ENCODE data around the gene PON2. TPM values are rescaled to one million over a fixed set of nuclear protein-coding genes. Genes with fewer than 3 reads are reported as not detected.
"Not testable (repeated sequence)": the region's sequence is repeated elsewhere in the genome, so short reads cannot be mapped to it uniquely, and the experiment has no call there.

Gene PON2
- polyA plus RNA-seq, 2 donors = 19.8 to 26.2 TPM

DNA sequence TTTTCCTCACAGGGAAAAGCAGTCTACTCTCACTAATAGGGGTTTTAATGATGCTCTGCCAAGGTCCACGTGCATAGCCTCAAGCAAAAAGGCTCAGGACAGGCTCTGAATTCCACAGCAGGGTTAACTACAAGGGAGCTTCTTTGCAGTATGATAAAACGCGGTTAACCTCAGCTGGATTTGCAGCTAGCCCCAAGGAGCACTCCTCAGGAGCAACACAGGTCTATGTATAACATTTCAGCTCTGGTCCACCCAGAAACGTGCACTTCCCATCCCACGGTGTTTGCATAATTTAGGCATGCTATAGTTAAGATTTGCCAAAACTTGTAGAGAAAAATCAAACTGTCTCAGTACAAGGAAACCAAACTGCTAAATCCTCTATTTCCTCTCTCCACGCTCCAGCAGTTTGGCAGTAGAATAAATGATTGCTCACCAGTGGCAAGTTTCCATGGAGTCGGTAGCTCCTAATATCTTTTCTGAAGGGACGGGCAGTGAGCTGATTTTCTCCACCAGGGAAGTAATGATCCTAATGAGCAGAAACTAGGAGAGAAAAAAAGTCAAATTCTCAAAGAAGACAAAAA lies 37.8 kb upstream of the PON2 start:
- H3K36me3 ChIP-seq (ENCODE audit: control insufficient read depth in 2 of 2, insufficient read depth in 2 of 2, low read length in 1 of 2) = no peaks in the 10 kb centered on the region
- H3K27me3 ChIP-seq (ENCODE audit: control insufficient read depth in 1 of 2, insufficient read depth in 2 of 2, low read length in 2 of 2) = peaks cover 0 to 3% of the 10 kb centered on the region in 2 donors
- no peak overlapping the region for H3K27ac ChIP-seq (ENCODE audit: low read depth in 2 of 2, low read length in 1 of 2)
- no peak overlapping the region for H3K4me3 ChIP-seq (ENCODE audit: low read depth in 1 of 2, low read length in 2 of 2)
- H3K9me3 ChIP-seq (ENCODE audit: control insufficient read depth in 2 of 2, insufficient read depth in 1 of 2, low read depth in 1 of 2, low read length in 1 of 2) = no peaks in the 10 kb centered on the region
- WGBS, 2 donors = 23 to 45% methylated on average over 8 of the region's 8 CpGs
- H3K4me1 ChIP-seq (ENCODE audit: control insufficient read depth in 2 of 2, insufficient read depth in 2 of 2, low read length in 1 of 2) = no peaks in the 10 kb centered on the region

DNA sequence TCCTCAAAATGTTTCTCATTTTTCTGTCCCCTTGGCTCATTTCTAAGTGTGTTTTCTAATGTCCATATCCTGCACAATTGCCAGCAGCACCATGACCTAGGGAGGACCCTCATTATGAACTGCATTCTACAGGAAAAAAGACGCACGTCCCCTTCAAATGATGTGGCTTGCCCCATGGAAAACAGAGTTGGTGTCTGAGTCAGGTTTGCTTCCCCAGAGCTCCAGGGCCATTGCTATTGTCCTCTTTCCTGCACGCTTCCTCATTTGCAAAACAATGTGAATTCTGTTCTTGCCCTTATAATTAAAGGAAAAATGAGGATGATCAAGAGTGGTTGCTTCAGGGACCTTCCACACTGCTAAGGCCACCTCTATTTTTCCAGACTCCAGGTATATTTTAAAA lies 36.2 kb upstream of the PON2 start:
- Histone ChIP-seq H3K4me1 (ENCODE audit: control insufficient read depth in 2 of 2, insufficient read depth in 2 of 2, low read length in 1 of 2) (no peaks in the 10 kb centered on the region), H3K9me3 (ENCODE audit: control insufficient read depth in 2 of 2, insufficient read depth in 1 of 2, low read depth in 1 of 2, low read length in 1 of 2) (no peaks in the 10 kb centered on the region), H3K27me3 (ENCODE audit: control insufficient read depth in 1 of 2, insufficient read depth in 2 of 2, low read length in 2 of 2) (peaks cover 0 to 3% of the 10 kb centered on the region in 2 donors), H3K4me3 (ENCODE audit: low read depth in 1 of 2, low read length in 2 of 2) (no peak overlapping the region), H3K27ac (ENCODE audit: low read depth in 2 of 2, low read length in 1 of 2) (no peak overlapping the region), H3K36me3 (ENCODE audit: control insufficient read depth in 2 of 2, insufficient read depth in 2 of 2, low read length in 1 of 2) (no peaks in the 10 kb centered on the region)
- 83 to 89% methylated on average over 3 of the region's 3 CpGs for WGBS, 2 donors

DNA sequence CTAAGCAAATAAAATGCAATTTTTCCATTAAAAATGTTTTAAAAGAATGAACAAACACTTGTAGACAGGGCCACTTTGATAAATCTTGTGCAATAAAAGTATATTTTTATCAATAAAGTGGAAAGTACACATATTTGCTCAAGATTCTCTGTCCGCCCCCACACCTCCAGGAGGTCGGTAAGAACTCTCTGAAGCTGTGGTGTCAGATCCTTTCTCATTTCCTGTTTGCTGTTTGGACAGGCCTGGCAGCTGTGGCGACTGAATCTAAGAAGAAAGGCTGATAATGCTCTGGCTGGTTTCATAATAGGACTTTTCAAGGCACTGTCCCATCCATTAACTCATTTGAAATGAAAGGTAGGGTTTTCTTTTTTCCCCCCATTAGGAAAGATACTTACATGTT lies 35.6 kb upstream of the PON2 start:
- peaks cover 0 to 3% of the 10 kb centered on the region in 2 donors for H3K27me3 ChIP-seq (ENCODE audit: control insufficient read depth in 1 of 2, insufficient read depth in 2 of 2, low read length in 2 of 2)
- WGBS, 2 donors = 21 to 31% methylated on average over 3 of the region's 3 CpGs
- no peaks in the 10 kb centered on the region for H3K36me3 ChIP-seq (ENCODE audit: control insufficient read depth in 2 of 2, insufficient read depth in 2 of 2, low read length in 1 of 2)
- no peak overlapping the region for H3K4me3 ChIP-seq (ENCODE audit: low read depth in 1 of 2, low read length in 2 of 2)
- H3K27ac ChIP-seq (ENCODE audit: low read depth in 2 of 2, low read length in 1 of 2) = no peak overlapping the region
- no peaks in the 10 kb centered on the region for H3K4me1 ChIP-seq (ENCODE audit: control insufficient read depth in 2 of 2, insufficient read depth in 2 of 2, low read length in 1 of 2)
- no peaks in the 10 kb centered on the region for H3K9me3 ChIP-seq (ENCODE audit: control insufficient read depth in 2 of 2, insufficient read depth in 1 of 2, low read depth in 1 of 2, low read length in 1 of 2)

DNA sequence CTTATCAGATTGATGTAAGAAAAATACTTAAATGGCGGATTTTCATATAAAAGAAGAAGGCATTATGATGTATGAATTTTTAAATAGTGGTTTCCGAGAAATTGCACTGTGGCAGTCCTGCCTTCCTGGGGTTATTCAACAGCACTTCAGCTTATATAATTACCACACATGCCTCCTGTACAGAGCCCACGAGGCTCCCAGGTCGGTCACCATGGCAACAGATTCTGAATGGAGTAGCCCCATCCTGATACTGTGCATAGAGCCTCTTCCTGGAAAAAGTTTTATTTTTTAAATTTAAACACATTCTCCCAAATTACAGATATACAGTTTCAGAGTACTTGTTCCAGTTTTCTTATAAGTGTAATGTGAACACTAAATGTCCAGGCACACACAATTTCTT lies 35.0 kb upstream of the PON2 start:
- Histone ChIP-seq H3K27me3 (ENCODE audit: control insufficient read depth in 1 of 2, insufficient read depth in 2 of 2, low read length in 2 of 2) (peaks cover 0 to under 1% of the 10 kb centered on the region in 2 donors), H3K9me3 (ENCODE audit: control insufficient read depth in 2 of 2, insufficient read depth in 1 of 2, low read depth in 1 of 2, low read length in 1 of 2) (no peaks in the 10 kb centered on the region), H3K4me3 (ENCODE audit: low read depth in 1 of 2, low read length in 2 of 2) (no peak overlapping the region), H3K4me1 (ENCODE audit: control insufficient read depth in 2 of 2, insufficient read depth in 2 of 2, low read length in 1 of 2) (no peaks in the 10 kb centered on the region), H3K36me3 (ENCODE audit: control insufficient read depth in 2 of 2, insufficient read depth in 2 of 2, low read length in 1 of 2) (no peaks in the 10 kb centered on the region), H3K27ac (ENCODE audit: low read depth in 2 of 2, low read length in 1 of 2) (no peak overlapping the region)
- 81 to 84% methylated on average over 4 of the region's 4 CpGs for WGBS, 2 donors

DNA sequence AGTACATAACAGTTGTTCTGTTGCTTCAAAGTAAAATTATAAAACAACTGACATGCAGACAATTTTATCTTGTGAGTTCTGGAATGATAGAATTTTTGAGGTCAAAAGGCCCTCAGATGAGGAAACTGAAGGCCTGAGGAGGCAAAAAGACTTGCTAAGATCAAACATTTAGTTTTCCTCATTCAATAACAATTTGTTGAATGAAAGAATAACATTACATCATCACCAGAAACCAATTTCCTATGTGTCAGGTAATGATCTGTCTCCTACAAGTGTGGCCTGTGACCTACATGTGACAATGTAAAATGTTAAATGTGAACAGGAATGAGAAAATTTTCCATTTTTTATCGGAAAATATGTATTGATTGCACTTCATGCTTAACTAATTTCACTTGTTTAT lies 34.4 kb upstream of the PON2 start:
- 92 to 95% methylated on average over 1 of the region's 1 CpG for WGBS, 2 donors
- H3K4me3 ChIP-seq (ENCODE audit: low read depth in 1 of 2, low read length in 2 of 2) = no peak overlapping the region
- H3K36me3 ChIP-seq (ENCODE audit: control insufficient read depth in 2 of 2, insufficient read depth in 2 of 2, low read length in 1 of 2) = no peaks in the 10 kb centered on the region
- H3K27me3 ChIP-seq (ENCODE audit: control insufficient read depth in 1 of 2, insufficient read depth in 2 of 2, low read length in 2 of 2) = no peaks in the 10 kb centered on the region
- H3K9me3 ChIP-seq (ENCODE audit: control insufficient read depth in 2 of 2, insufficient read depth in 1 of 2, low read depth in 1 of 2, low read length in 1 of 2) = no peaks in the 10 kb centered on the region
- no peaks in the 10 kb centered on the region for H3K4me1 ChIP-seq (ENCODE audit: control insufficient read depth in 2 of 2, insufficient read depth in 2 of 2, low read length in 1 of 2)
- H3K27ac ChIP-seq (ENCODE audit: low read depth in 2 of 2, low read length in 1 of 2) = no peak overlapping the region

DNA sequence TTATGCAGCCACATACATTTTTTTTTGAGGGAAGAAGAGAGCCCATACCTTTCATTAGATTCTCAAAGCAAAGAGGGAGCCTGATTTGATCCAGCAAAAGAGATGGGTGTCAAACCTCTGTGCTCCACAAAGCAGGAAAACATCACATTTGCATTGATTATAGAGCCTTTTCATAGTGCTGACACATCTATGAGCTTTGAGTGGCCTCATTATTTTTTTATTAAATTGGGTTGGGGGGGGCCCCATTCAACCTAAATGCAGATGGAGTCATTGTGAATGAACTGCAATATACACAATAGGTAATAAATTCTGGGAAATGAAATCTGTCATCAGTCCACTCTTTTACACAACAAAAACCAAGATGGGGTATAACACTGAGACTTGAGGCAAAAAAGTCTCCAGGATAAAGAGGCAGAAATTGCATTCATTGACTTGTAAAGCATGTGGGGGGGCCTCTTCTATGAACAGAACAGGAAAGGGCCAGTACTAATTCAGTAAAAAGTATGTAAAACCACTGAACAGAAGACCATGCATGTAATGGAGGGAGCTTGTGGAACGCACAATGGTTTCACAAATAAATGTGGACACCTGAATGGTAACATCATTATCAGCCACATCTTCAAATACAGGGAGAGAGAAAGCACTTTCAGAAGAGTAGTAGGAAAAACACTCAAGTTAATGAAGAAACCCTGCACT lies 33.2 kb upstream of the PON2 start:
- no peaks in the 10 kb centered on the region for H3K9me3 ChIP-seq (ENCODE audit: control insufficient read depth in 2 of 2, insufficient read depth in 1 of 2, low read depth in 1 of 2, low read length in 1 of 2)
- H3K4me3 ChIP-seq (ENCODE audit: low read depth in 1 of 2, low read length in 2 of 2) = no peak overlapping the region
- no peaks in the 10 kb centered on the region for H3K36me3 ChIP-seq (ENCODE audit: control insufficient read depth in 2 of 2, insufficient read depth in 2 of 2, low read length in 1 of 2)
- H3K27me3 ChIP-seq (ENCODE audit: control insufficient read depth in 1 of 2, insufficient read depth in 2 of 2, low read length in 2 of 2) = no peaks in the 10 kb centered on the region
- no peak overlapping the region for H3K27ac ChIP-seq (ENCODE audit: low read depth in 2 of 2, low read length in 1 of 2)
- WGBS, 2 donors = 92 to 94% methylated on average over 1 of the region's 1 CpG
- no peaks in the 10 kb centered on the region for H3K4me1 ChIP-seq (ENCODE audit: control insufficient read depth in 2 of 2, insufficient read depth in 2 of 2, low read length in 1 of 2)

DNA sequence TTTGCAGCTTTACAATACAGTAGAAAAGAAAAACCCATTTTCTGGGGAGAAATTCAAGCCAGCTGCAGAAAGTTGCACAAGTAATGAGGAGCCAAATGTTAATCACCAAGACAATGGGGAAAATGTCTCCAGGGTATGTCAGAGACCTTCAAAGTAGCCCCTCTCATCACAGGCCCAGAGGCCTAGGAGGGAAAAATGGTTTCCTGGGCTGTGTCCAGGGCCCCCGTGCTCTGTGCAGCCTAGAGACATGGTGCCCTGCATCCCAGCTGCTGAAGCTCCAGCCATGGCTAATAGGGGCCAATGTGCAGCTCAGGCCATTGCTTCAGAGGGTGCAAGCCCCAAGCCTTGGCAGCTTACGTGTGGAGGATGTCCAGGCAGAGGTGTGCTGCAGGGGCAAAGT lies 25.8 kb upstream of the PON2 start:
- H3K27me3 ChIP-seq (ENCODE audit: control insufficient read depth in 1 of 2, insufficient read depth in 2 of 2, low read length in 2 of 2); H3K27ac ChIP-seq (ENCODE audit: low read depth in 2 of 2, low read length in 1 of 2); H3K9me3 ChIP-seq (ENCODE audit: control insufficient read depth in 2 of 2, insufficient read depth in 1 of 2, low read depth in 1 of 2, low read length in 1 of 2); H3K4me1 ChIP-seq (ENCODE audit: control insufficient read depth in 2 of 2, insufficient read depth in 2 of 2, low read length in 1 of 2); H3K4me3 ChIP-seq (ENCODE audit: low read depth in 1 of 2, low read length in 2 of 2); H3K36me3 ChIP-seq (ENCODE audit: control insufficient read depth in 2 of 2, insufficient read depth in 2 of 2, low read length in 1 of 2): not testable (repeated sequence)
- WGBS, 2 donors = 86 to 93% methylated on average over 2 of the region's 2 CpGs

DNA sequence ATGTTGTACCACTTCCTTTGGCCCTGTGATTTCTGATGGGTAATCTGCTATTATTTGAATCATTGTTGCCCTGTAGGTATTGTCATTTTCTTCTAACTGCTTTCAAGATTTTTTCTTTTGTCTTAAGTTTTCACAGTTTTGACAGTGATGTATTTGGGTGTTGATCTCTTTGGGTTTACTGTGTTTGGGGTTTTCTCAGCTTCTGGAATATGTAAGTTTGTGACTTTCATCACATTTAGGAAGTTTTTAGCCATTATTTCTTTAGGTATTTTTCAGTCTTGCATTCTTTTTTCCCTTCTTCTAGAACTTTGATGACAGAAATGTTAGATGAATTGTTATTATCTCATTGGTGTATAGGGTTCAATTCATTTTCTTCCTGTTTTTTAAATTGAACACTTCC lies 23.1 kb upstream of the PON2 start:
- Histone ChIP-seq H3K4me1 (ENCODE audit: control insufficient read depth in 2 of 2, insufficient read depth in 2 of 2, low read length in 1 of 2) (no peaks in the 10 kb centered on the region), H3K36me3 (ENCODE audit: control insufficient read depth in 2 of 2, insufficient read depth in 2 of 2, low read length in 1 of 2) (no peaks in the 10 kb centered on the region), H3K27me3 (ENCODE audit: control insufficient read depth in 1 of 2, insufficient read depth in 2 of 2, low read length in 2 of 2) (no peaks in the 10 kb centered on the region), H3K4me3 (ENCODE audit: low read depth in 1 of 2, low read length in 2 of 2) (no peak overlapping the region), H3K27ac (ENCODE audit: low read depth in 2 of 2, low read length in 1 of 2) (no peak overlapping the region), H3K9me3 (ENCODE audit: control insufficient read depth in 2 of 2, insufficient read depth in 1 of 2, low read depth in 1 of 2, low read length in 1 of 2) (peaks cover 0 to 5% of the 10 kb centered on the region in 2 donors)

DNA sequence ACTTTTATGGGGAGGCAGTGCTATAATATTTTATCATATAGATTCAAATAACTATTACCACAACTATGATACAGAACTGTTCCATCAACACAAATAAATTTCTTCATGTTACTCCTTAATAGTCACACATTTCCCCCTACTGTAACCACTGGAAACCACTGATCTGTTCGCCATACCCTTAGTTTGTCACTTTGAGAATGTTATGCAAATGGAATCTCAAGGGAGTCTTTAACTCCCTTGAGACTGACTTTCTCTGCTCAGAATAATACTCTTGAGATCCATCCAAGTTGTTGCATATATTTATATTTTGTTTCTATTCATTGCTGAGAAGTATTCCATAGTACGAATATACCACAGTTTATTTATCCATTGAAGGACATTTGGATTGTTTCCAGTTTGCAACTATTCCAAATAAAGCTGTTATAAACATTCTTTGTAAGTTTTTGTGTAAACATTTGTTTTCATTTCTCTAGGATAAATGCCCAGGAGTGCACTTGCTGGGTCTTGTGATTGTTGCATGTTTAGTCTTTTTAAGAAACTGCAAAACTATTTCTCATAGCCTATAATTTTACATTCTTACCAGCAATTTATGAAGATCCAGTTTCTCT lies 19.7 kb upstream of the PON2 start:
- Histone ChIP-seq H3K4me1 (ENCODE audit: control insufficient read depth in 2 of 2, insufficient read depth in 2 of 2, low read length in 1 of 2) (no peaks in the 10 kb centered on the region), H3K27me3 (ENCODE audit: control insufficient read depth in 1 of 2, insufficient read depth in 2 of 2, low read length in 2 of 2) (no peaks in the 10 kb centered on the region), H3K27ac (ENCODE audit: low read depth in 2 of 2, low read length in 1 of 2) (no peak overlapping the region), H3K9me3 (ENCODE audit: control insufficient read depth in 2 of 2, insufficient read depth in 1 of 2, low read depth in 1 of 2, low read length in 1 of 2) (no peaks in the 10 kb centered on the region), H3K36me3 (ENCODE audit: control insufficient read depth in 2 of 2, insufficient read depth in 2 of 2, low read length in 1 of 2) (no peaks in the 10 kb centered on the region), H3K4me3 (ENCODE audit: low read depth in 1 of 2, low read length in 2 of 2) (no peak overlapping the region)
- WGBS, 2 donors = 61 to 65% methylated on average over 2 of the region's 2 CpGs

DNA sequence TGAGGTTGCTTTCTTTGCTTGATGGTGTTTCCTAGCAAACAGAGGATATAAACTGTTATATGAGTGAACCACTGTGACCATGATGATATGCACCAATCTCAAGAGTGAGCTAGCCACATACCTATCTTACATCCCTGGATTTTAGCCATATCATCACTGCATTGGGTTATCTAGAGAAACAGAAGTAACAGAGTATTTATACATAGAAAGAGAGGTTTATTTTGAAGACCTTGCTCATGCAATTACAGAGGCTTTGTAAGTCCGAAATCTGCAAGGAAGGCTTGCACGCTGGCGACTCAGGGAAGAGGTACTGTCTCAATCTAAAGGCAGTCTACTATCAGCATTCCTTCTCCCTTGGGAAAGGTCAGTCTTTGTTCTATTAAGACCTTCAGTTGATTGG lies 11.8 kb upstream of the PON2 start:
- Histone ChIP-seq H3K9me3 (ENCODE audit: control insufficient read depth in 2 of 2, insufficient read depth in 1 of 2, low read depth in 1 of 2, low read length in 1 of 2) (no peaks in the 10 kb centered on the region), H3K27me3 (ENCODE audit: control insufficient read depth in 1 of 2, insufficient read depth in 2 of 2, low read length in 2 of 2) (no peaks in the 10 kb centered on the region), H3K4me3 (ENCODE audit: low read depth in 1 of 2, low read length in 2 of 2) (no peak overlapping the region), H3K36me3 (ENCODE audit: control insufficient read depth in 2 of 2, insufficient read depth in 2 of 2, low read length in 1 of 2) (no peaks in the 10 kb centered on the region), H3K4me1 (ENCODE audit: control insufficient read depth in 2 of 2, insufficient read depth in 2 of 2, low read length in 1 of 2) (no peaks in the 10 kb centered on the region), H3K27ac (ENCODE audit: low read depth in 2 of 2, low read length in 1 of 2) (no peak overlapping the region)
- WGBS, 2 donors = 96 to 98% methylated on average over 3 of the region's 3 CpGs
